HG02943 (cell line): ENCODE measurements around the gene DDX27.

Source experiments
- ATAC-seq: cut with Tn5 transposase; IDR thresholded peaks from one replicate; pipeline ENCODE4 v1.9.1; 2021; ENCODE audit warnings: mild to moderate bottlenecking, low read depth, moderate library complexity; ENCODE audit not compliant: unreplicated experiment

Gene DDX27

GRCh38 chr20:49199729-49200293, 19.4 kb upstream of the DDX27 start:
- no peak for ATAC-seq

- ATAC-seq, result no peak
These were observed 16.2 kb upstream of the DDX27 start for GRCh38 chr20:49203011-49203410.

GRCh38 chr20:49203746-49204145, 15.5 kb upstream of the DDX27 start:
- ATAC-seq, result no peak

- no peak for ATAC-seq
These were observed 12.1 kb upstream of the DDX27 start for GRCh38 chr20:49207076-49207475.

- no peak for ATAC-seq
These were observed 9.0 kb upstream of the DDX27 start for GRCh38 chr20:49210101-49210756.

GRCh38 chr20:49210757-49211110, 8.5 kb upstream of the DDX27 start:
- ATAC-seq, result no peak

- ATAC-seq, result no peak
These were observed 4.6 kb upstream of the DDX27 start for GRCh38 chr20:49214571-49214970.

- no peak for ATAC-seq
These were observed 4.0 kb upstream of the DDX27 start for GRCh38 chr20:49215232-49215631.

- no peak for ATAC-seq
These were observed 2.1 kb upstream of the DDX27 start for GRCh38 chr20:49216991-49217578.

GRCh38 chr20:49218739-49219090, 501 bp upstream of the DDX27 start:
- ATAC-seq, result peak; percentile 4

GRCh38 chr20:49219924-49220831, 962 bp downstream of the DDX27 start:
- peak; percentile 5 for ATAC-seq

GRCh38 chr20:49225896-49226295, 6.7 kb downstream of the DDX27 start:
- ATAC-seq, result no peak

- no peak for ATAC-seq
These were observed 9.5 kb downstream of the DDX27 start for GRCh38 chr20:49228676-49229075.

GRCh38 chr20:49229381-49229780, 10.2 kb downstream of the DDX27 start:
- no peak for ATAC-seq

- no peak for ATAC-seq
These were observed 10.8 kb downstream of the DDX27 start for GRCh38 chr20:49230021-49230420.

GRCh38 chr20:49230561-49231133, 11.4 kb downstream of the DDX27 start:
- ATAC-seq, result no peak

GRCh38 chr20:49231471-49231870, 12.3 kb downstream of the DDX27 start:
- ATAC-seq, result no peak

- no peak for ATAC-seq
These were observed 14.0 kb downstream of the DDX27 start for GRCh38 chr20:49233226-49233625.

GRCh38 chr20:49234831-49235230, 15.6 kb downstream of the DDX27 start:
- ATAC-seq, result no peak

- no peak for ATAC-seq
These were observed 17.1 kb downstream of the DDX27 start for GRCh38 chr20:49236301-49236700.

- no peak for ATAC-seq
These were observed 18.3 kb downstream of the DDX27 start for GRCh38 chr20:49237531-49237930.
